Panc1 (cell line): Measurements from ENCODE around the gene HSD17B1. TPM values are rescaled to one million over a fixed set of nuclear protein-coding genes. Genes with fewer than 3 reads are reported as not detected.

Experiments used
- ATAC-seq: fragments of 200-7000 bp; cut with Tn5 transposase; 2 replicates; pipeline ENCODE4 v1.9.1; 2020; ENCODE audit warnings: mild to moderate bottlenecking, moderate library complexity
- BruUV-seq: library from RNA; stranded (reverse); fragments of 400-500 nt; replicated peaks from 2 replicates; lab custom pipeline; 2021; lab: Mats Ljungman, UMichigan
- CTCF ChIA-PET: fragments of 300-600 bp; sonication (Branson Sonifier 250); formaldehyde crosslinking; loops from one replicate; lab custom pipeline; 2022; ENCODE audit warnings: antibody characterized with exemption; lab: Charles Lee
- POLR2A ChIA-PET: fragments of 300-600 bp; sonication (Branson Sonifier 250); formaldehyde crosslinking; loops from one replicate; lab custom pipeline; 2022; ENCODE audit warnings: antibody characterized with exemption; lab: Charles Lee
- DNase-seq: peaks from one replicate; pipeline ENCODE4 v3.0.0-alpha.2; 2010; ENCODE audit warnings: low read depth, low spot score
- H3K27ac ChIP-seq: 2 replicates; pipeline ENCODE4 v1.5.1; 2011; ENCODE audit warnings: mild to moderate bottlenecking, low read length, inconsistent platforms
- H3K27me3 ChIP-seq: fragments of 200-500 bp; sonication (Bioruptor generic); 2 replicates; pipeline ENCODE4 v1.6.0; 2014; ENCODE audit warnings: low read length, inconsistent platforms; ENCODE audit not compliant: control insufficient read depth, insufficient read depth
- H3K36me3 ChIP-seq: fragments of 200-500 bp; sonication (Bioruptor generic); 2 replicates; pipeline ENCODE4 v1.5.1; 2014; ENCODE audit warnings: inconsistent platforms, mild to moderate bottlenecking, low read length, moderate library complexity; ENCODE audit not compliant: control insufficient read depth, insufficient read depth
- H3K4me1 ChIP-seq: 2 replicates; pipeline ENCODE4 v1.5.1; 2011; ENCODE audit warnings: inconsistent platforms, mild to moderate bottlenecking, low read length, moderate library complexity; ENCODE audit not compliant: control insufficient read depth, insufficient read depth
- H3K4me3 ChIP-seq, 2 experiments: 2 replicates each; pipeline ENCODE4 v1.5.1; 2011 to 2012; ENCODE audit warnings: low read depth in 2 of 2, low read length in 2 of 2, mild to moderate bottlenecking in 2 of 2, inconsistent platforms in 1 of 2, moderate library complexity in 1 of 2
- H3K9me3 ChIP-seq: fragments of 200-500 bp; sonication (Bioruptor generic); 2 replicates; pipeline ENCODE4 v1.5.1; 2014; ENCODE audit warnings: low read depth, mild to moderate bottlenecking, inconsistent platforms, low read length, moderate library complexity; ENCODE audit not compliant: control insufficient read depth, insufficient read depth
- CTCF ChIP-seq: fragments of 450-650 bp; IDR thresholded peaks from 2 replicates; pipeline ENCODE4 v1.5.1; 2017; ENCODE audit warnings: mild to moderate bottlenecking
- SIN3A ChIP-seq: IDR thresholded peaks from 2 replicates; pipeline ENCODE4 v1.6.1; 2012; ENCODE audit warnings: low read depth, mild to moderate bottlenecking, low read length, moderate library complexity, borderline replicate concordance; ENCODE audit not compliant: insufficient read depth
- TCF7L2 ChIP-seq: IDR thresholded peaks from 2 replicates; pipeline ENCODE4 v1.6.1; 2011; ENCODE audit warnings: mild to moderate bottlenecking, low read depth, low read length, inconsistent platforms
- in situ Hi-C: cut with HindIII; loops from 2 replicates; pipeline ENCODE4 v1.10.0; 2016; ENCODE audit warnings: low sequenced_read_pairs, low pct_unique_long_range_greater_than_20kb
- intact Hi-C: fragments of 100-400 bp; cut with micrococcal nuclease; formaldehyde crosslinking; loops from one replicate; pipeline ENCODE4 v1.10.0; 2022; ENCODE audit not compliant: unreplicated experiment
- total RNA-seq: library from RNA; stranded (reverse); gene quantifications from one replicate; pipeline ENCODE4 v1.2.1, GENCODE V29; 2021; ENCODE audit not compliant: unreplicated experiment
- TF ChIP-seq, protein P1 (sequence below), 2 experiments: IDR thresholded peaks; 2 replicates each; pipeline ENCODE4 v1.6.1; 2011 to 2012; ENCODE audit warnings: low read depth in 2 of 2, control low read depth in 1 of 2, low read length in 1 of 2, mild to moderate bottlenecking in 1 of 2, moderate library complexity in 1 of 2; ENCODE audit not compliant: insufficient read depth in 1 of 2

HSD17B1 gene
- total RNA-seq, 1 experiment from 2014 or later: 5.4 TPM

GRCh38 chr17:42531455-42532354 is 21.0 kb upstream of the HSD17B1 start:
- intact Hi-C loops: no loop called here
- DNase-seq: no peak
- Histone ChIP-seq H3K4me1 (peaks cover 37% of the 10 kb centered on the region), H3K27me3 (no peaks in the 10 kb centered on the region), H3K36me3 (no peaks in the 10 kb centered on the region; the same call in 1 of the 2 replicates), H3K27ac (peak overlapping the region; percentile 90), H3K4me3 (peak overlapping the region; percentile 34 to 51), H3K9me3 (no peaks in the 10 kb centered on the region)
- CTCF ChIA-PET: no interaction called here
- in situ Hi-C loops: no loop called here
- no TSS peak for BruUV-seq
- ATAC-seq: peak; percentile 48
- POLR2A ChIA-PET: no interaction called here
- peak; percentile 49; the same call in 1 of the 2 replicates for TF ChIP-seq CTCF
- peak; percentile 57 for TF ChIP-seq TCF7L2
- no peak for TF ChIP-seq SIN3A
- TF ChIP-seq, protein P1, sequence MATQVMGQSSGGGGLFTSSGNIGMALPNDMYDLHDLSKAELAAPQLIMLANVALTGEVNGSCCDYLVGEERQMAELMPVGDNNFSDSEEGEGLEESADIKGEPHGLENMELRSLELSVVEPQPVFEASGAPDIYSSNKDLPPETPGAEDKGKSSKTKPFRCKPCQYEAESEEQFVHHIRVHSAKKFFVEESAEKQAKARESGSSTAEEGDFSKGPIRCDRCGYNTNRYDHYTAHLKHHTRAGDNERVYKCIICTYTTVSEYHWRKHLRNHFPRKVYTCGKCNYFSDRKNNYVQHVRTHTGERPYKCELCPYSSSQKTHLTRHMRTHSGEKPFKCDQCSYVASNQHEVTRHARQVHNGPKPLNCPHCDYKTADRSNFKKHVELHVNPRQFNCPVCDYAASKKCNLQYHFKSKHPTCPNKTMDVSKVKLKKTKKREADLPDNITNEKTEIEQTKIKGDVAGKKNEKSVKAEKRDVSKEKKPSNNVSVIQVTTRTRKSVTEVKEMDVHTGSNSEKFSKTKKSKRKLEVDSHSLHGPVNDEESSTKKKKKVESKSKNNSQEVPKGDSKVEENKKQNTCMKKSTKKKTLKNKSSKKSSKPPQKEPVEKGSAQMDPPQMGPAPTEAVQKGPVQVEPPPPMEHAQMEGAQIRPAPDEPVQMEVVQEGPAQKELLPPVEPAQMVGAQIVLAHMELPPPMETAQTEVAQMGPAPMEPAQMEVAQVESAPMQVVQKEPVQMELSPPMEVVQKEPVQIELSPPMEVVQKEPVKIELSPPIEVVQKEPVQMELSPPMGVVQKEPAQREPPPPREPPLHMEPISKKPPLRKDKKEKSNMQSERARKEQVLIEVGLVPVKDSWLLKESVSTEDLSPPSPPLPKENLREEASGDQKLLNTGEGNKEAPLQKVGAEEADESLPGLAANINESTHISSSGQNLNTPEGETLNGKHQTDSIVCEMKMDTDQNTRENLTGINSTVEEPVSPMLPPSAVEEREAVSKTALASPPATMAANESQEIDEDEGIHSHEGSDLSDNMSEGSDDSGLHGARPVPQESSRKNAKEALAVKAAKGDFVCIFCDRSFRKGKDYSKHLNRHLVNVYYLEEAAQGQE (IDR thresholded peaks at IDR 0.05; ENCODE audit: insufficient read depth in 1 of 2, low read depth in 2 of 2, low read length in 1 of 2): no peak

GRCh38 chr17:42535155-42536047 is 17.3 kb upstream of the HSD17B1 start:
- in situ Hi-C loops (no loop called here), intact Hi-C loops (no loop called here)
- CTCF ChIA-PET: no interaction called here
- DNase-seq: no peak
- Histone ChIP-seq H3K27ac (peak overlapping the region; percentile 98), H3K9me3 (no peaks in the 10 kb centered on the region), H3K4me3 (peak overlapping the region; percentile 52 to 62), H3K27me3 (no peaks in the 10 kb centered on the region), H3K36me3 (no peaks in the 10 kb centered on the region; the same call in 1 of the 2 replicates), H3K4me1 (peaks cover 39% of the 10 kb centered on the region)
- no TSS peak for BruUV-seq
- POLR2A ChIA-PET: no interaction called here
- TF ChIP-seq CTCF: no peak
- TF ChIP-seq TCF7L2: no peak
- peak; percentile 26 for ATAC-seq
